Natural killer cell (primary cell): Measurements from ENCODE around the gene TRMO. TPM values are rescaled to one million over a fixed set of nuclear protein-coding genes. Genes with fewer than 3 reads are reported as not detected.

Experiments
- ATAC-seq, 3 donors: fragments of 150-1000 bp in 2 of 3; fragments of 200-7000 bp in 1 of 3; cut with Tn5 transposase; 1 replicate in 1 of 3; 2 replicates in 2 of 3; pipeline ENCODE4 v1.10.0; 2021; ENCODE audit warnings: mild to moderate bottlenecking in 2 of 3, moderate library complexity in 2 of 3
- DNase-seq, 2 donors: peaks; one replicate each; pipeline versions ENCODE4 v3.0.0 to v3.0.0-alpha.2; 2013 to 2021; ENCODE audit warnings: mixed read lengths in 1 of 2
- H3K27ac ChIP-seq: one replicate; pipeline ENCODE4 v1.5.1; 2013; ENCODE audit warnings: mild to moderate bottlenecking, low read length
- H3K27me3 ChIP-seq: one replicate; pipeline ENCODE4 v1.6.1; 2013; ENCODE audit warnings: low read length; ENCODE audit not compliant: control insufficient read depth, insufficient read depth
- H3K36me3 ChIP-seq: one replicate; pipeline ENCODE4 v1.6.1; 2013; ENCODE audit warnings: low read length; ENCODE audit not compliant: control insufficient read depth, insufficient read depth
- H3K4me1 ChIP-seq: one replicate; pipeline ENCODE4 v1.6.1; 2013; ENCODE audit warnings: low read length; ENCODE audit not compliant: control insufficient read depth, insufficient read depth
- H3K4me3 ChIP-seq: one replicate; pipeline ENCODE4 v1.5.1; 2013; ENCODE audit warnings: low read length
- H3K9me3 ChIP-seq: one replicate; pipeline ENCODE4 v1.6.1; 2013; ENCODE audit warnings: low read length; ENCODE audit not compliant: control insufficient read depth, insufficient read depth
- H3K27ac Mint-ChIP-seq, 2 donors: one replicate each; pipeline ENCODE4 v1.8.0; 2022; ENCODE audit warnings: mild to moderate bottlenecking in 2 of 2, mixed read lengths in 2 of 2, moderate library complexity in 1 of 2
- H3K27me3 Mint-ChIP-seq, 2 donors: one replicate each; pipeline ENCODE4 v1.8.0; 2022; ENCODE audit warnings: low read depth in 2 of 2, mixed read lengths in 2 of 2
- H3K36me3 Mint-ChIP-seq: one replicate; pipeline ENCODE4 v1.8.0; 2022; ENCODE audit warnings: mixed read lengths
- H3K4me1 Mint-ChIP-seq, 2 donors: one replicate each; pipeline ENCODE4 v1.8.0; 2022; ENCODE audit warnings: mixed read lengths in 2 of 2
- H3K4me3 Mint-ChIP-seq: one replicate; pipeline ENCODE4 v1.8.0; 2022; ENCODE audit warnings: mild to moderate bottlenecking, moderate library complexity, mixed read lengths
- H3K9me3 Mint-ChIP-seq, 2 donors: one replicate each; pipeline ENCODE4 v1.8.0; 2022; ENCODE audit warnings: mixed read lengths in 2 of 2
- CTCF ChIP-seq: fragments of 200-600 bp; IDR thresholded peaks from one replicate; pipeline ENCODE4 v1.8.0; 2022; ENCODE audit warnings: antibody characterized with exemption
- WGBS: methylation state at CpG from one replicate; pipeline ENCODE4 v1.1.7; 2013; ENCODE audit warnings: missing lambda C conversion rate; ENCODE audit not compliant: insufficient coverage; 5-methylcytosine and 5-hydroxymethylcytosine counted together
- intact Hi-C: fragments of 100-400 bp; cut with micrococcal nuclease; formaldehyde crosslinking; loops from one replicate; pipeline ENCODE4 v1.14.2; 2022
- total RNA-seq, 4 donors: library from RNA; stranded (reverse); fragments of 120-200 nt in 1 of 4; gene quantifications; one replicate each; pipeline versions ENCODE4 v1.2.3 to v1.2.4, GENCODE V29; 2013 to 2022

TRMO gene
- total RNA-seq, 3 donors from 2014 or later (not counting 1 experiment from before 2014, with no cell fraction given) = 26.6 to 35.1 (median 31.2) TPM

- intact Hi-C loops = no loop called here
- TF ChIP-seq CTCF = peak; percentile 71
- H3K36me3 Mint-ChIP-seq = no peaks in the 10 kb centered on the region
- peak overlapping the region; percentile 15 to 62 for H3K27ac Mint-ChIP-seq
- no peaks in the 10 kb centered on the region for H3K9me3 ChIP-seq
- no peak overlapping the region for H3K27ac ChIP-seq
- DNase-seq (peak in 1 of 2 donors; percentile 81), ATAC-seq (peak in 2 of 3 donors; percentile 54 to 61)
- no peak overlapping the region for H3K4me3 ChIP-seq
- H3K27me3 Mint-ChIP-seq = no peaks in the 10 kb centered on the region
- no peaks in the 10 kb centered on the region for H3K9me3 Mint-ChIP-seq
- H3K36me3 ChIP-seq = peaks cover 6% of the 10 kb centered on the region
- H3K4me3 Mint-ChIP-seq = no peak overlapping the region
- WGBS = 68% methylated on average over 5 of the region's 5 CpGs
- peaks cover 26 to 28% of the 10 kb centered on the region in 2 donors for H3K4me1 Mint-ChIP-seq
- H3K4me1 ChIP-seq = peaks cover 14% of the 10 kb centered on the region
- no peaks in the 10 kb centered on the region for H3K27me3 ChIP-seq
Observed at GRCh38 chr9:97900738-97901565, 21.3 kb downstream of the TRMO start.

DNA sequence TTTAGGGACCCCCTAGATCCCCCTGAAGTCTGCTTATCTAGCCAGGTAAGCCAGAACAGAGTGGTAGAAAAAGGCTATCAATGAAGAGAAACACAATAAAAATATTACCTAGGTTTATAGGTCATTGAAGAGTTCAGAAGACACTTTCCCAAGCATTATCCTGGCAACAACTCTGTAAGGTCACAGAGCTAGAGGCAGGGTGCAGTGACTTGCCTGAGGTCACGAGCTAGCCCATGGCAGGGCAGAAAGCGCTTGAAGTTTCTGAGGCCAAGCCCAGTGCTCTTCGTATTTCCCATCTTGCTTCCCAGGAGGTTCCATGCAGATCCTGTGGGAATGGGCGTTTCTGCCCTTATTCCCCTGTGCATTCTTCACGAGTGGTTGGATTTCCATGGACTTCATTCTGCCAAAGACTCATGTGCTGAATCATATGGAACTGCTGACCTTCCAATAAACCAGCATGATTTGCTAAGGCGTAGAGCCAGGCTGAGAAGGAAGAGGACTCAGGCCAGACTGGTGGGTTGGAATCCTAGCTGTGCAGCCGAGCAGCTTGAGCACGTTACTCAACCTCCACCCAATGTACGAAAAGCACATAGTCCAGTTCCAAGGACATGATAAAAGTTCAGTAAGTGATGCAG lies 22.1 kb downstream of the TRMO start:
- H3K27me3 ChIP-seq = no peaks in the 10 kb centered on the region
- Mint-ChIP-seq H3K4me1 (peaks cover 20 to 21% of the 10 kb centered on the region in 2 donors), H3K36me3 (no peaks in the 10 kb centered on the region), H3K27ac (no peak overlapping the region), H3K9me3 (no peaks in the 10 kb centered on the region), H3K27me3 (no peaks in the 10 kb centered on the region), H3K4me3 (no peak overlapping the region)
- intact Hi-C loops = no loop called here
- no peak overlapping the region for H3K27ac ChIP-seq
- peaks cover 6% of the 10 kb centered on the region for H3K36me3 ChIP-seq
- WGBS = 95% methylated on average over 9 of the region's 9 CpGs
- H3K9me3 ChIP-seq = no peaks in the 10 kb centered on the region
- DNase-seq (no peak), ATAC-seq (no peak)
- H3K4me3 ChIP-seq = no peak overlapping the region
- H3K4me1 ChIP-seq = peaks cover 6% of the 10 kb centered on the region
- no peak for TF ChIP-seq CTCF

GRCh38 chr9:97895695-97896332 lies 26.5 kb downstream of the TRMO start:
- Histone ChIP-seq H3K9me3 (no peaks in the 10 kb centered on the region), H3K27ac (no peak overlapping the region), H3K4me3 (no peak overlapping the region), H3K36me3 (peaks cover 4% of the 10 kb centered on the region), H3K27me3 (no peaks in the 10 kb centered on the region), H3K4me1 (no peaks in the 10 kb centered on the region)
- Mint-ChIP-seq H3K27me3 (no peaks in the 10 kb centered on the region), H3K4me1 (peaks cover 1 to 2% of the 10 kb centered on the region in 2 donors), H3K36me3 (no peaks in the 10 kb centered on the region), H3K4me3 (no peak overlapping the region), H3K27ac (no peak overlapping the region), H3K9me3 (no peaks in the 10 kb centered on the region)
- intact Hi-C loops = no loop called here
- WGBS = 97% methylated on average over 6 of the region's 6 CpGs
- DNase-seq (peak in 1 of 2 donors; percentile 33), ATAC-seq (peak in 1 of 3 donors; percentile 40)
- TF ChIP-seq CTCF = no peak
